Thyroid gland (tissue), 4 donors: ENCODE results near the gene FSCB. TPM values are rescaled to one million over a fixed set of nuclear protein-coding genes. Genes with fewer than 3 reads are reported as not detected.

Experiments
- DNase-seq, 2 donors: peaks; one replicate each; pipeline ENCODE4 v3.0.0-alpha.2; 2019
- H3K27ac ChIP-seq, 3 donors: fragments of 200-600 bp; sonication (generic); 1 replicate in 2 of 3; 2 replicates in 1 of 3; pipeline ENCODE4 v1.5.1; 2016 to 2019; ENCODE audit warnings: mild to moderate bottlenecking in 1 of 3, moderate library complexity in 1 of 3
- H3K27me3 ChIP-seq: fragments of 200-600 bp; sonication (generic); one replicate; pipeline ENCODE4 v1.5.1; 2019
- H3K36me3 ChIP-seq, 2 donors: fragments of 200-600 bp; sonication (generic); one replicate each; pipeline ENCODE4 v1.5.1; 2016 to 2019
- H3K4me1 ChIP-seq, 2 donors: fragments of 200-600 bp; sonication (generic); one replicate each; pipeline ENCODE4 v1.5.1; 2017 to 2019
- H3K4me3 ChIP-seq, 3 donors: fragments of 200-600 bp; sonication (generic); replicated peaks in 1 of 3; 1 replicate in 2 of 3; 2 replicates in 1 of 3; pipeline ENCODE4 v1.5.1; 2016; ENCODE audit warnings: mild to moderate bottlenecking in 1 of 3
- H3K9me3 ChIP-seq: fragments of 200-600 bp; sonication (generic); one replicate; pipeline ENCODE4 v1.5.1; 2017
- CTCF ChIP-seq, 6 experiments: fragments of 200-600 bp in 3 of 6; fragments of 450-650 bp in 3 of 6; sonication (generic) in 3 of 6; IDR thresholded peaks; one replicate each; pipeline ENCODE4 v1.5.1; 2016 to 2019; ENCODE audit warnings: antibody characterized with exemption in 6 of 6, mild to moderate bottlenecking in 2 of 6, inconsistent platforms in 1 of 6, moderate library complexity in 1 of 6
- POLR2A ChIP-seq, 2 donors: fragments of 450-650 bp; IDR thresholded peaks; one replicate each; pipeline ENCODE4 v1.6.1; 2017; ENCODE audit warnings: antibody characterized with exemption in 2 of 2, mild to moderate bottlenecking in 2 of 2, moderate library complexity in 1 of 2
- WGBS, 2 donors: methylation state at CpG; one replicate each; pipeline ENCODE4 v1.1.5; 2017; 5-methylcytosine and 5-hydroxymethylcytosine counted together
- intact Hi-C: fragments of 100-400 bp; cut with DNase I; formaldehyde crosslinking; loops from one replicate; pipeline ENCODE4 v1.15.1; 2023
- total RNA-seq, 4 donors: library from RNA; depleted of rRNA; stranded (reverse); fragments of >200 nt; gene quantifications; one replicate each; pipeline ENCODE4 v1.2.3, GENCODE V29; 2016

The FSCB gene
- total RNA-seq, 4 donors from 2014 or later, result 0.40 to 3.2 (median 1.8) TPM

- 88 to 95% methylated on average over 2 of the region's 2 CpGs for WGBS, 2 donors
- H3K4me3 ChIP-seq, result no peak overlapping the region
- H3K9me3 ChIP-seq, result no peaks in the 10 kb centered on the region
- H3K27ac ChIP-seq, result no peak overlapping the region
- intact Hi-C loops, result no loop called here
- H3K27me3 ChIP-seq, result no peaks in the 10 kb centered on the region
- no peak for DNase-seq
- H3K36me3 ChIP-seq, result no peaks in the 10 kb centered on the region
- TF ChIP-seq POLR2A (IDR thresholded peaks at IDR 0.05) (no peak), CTCF (IDR thresholded peaks at IDR 0.05) (no peak)
- no peaks in the 10 kb centered on the region for H3K4me1 ChIP-seq
These were observed 16.1 kb downstream of the FSCB start for GRCh38 chr14:44490966-44491365.

DNA sequence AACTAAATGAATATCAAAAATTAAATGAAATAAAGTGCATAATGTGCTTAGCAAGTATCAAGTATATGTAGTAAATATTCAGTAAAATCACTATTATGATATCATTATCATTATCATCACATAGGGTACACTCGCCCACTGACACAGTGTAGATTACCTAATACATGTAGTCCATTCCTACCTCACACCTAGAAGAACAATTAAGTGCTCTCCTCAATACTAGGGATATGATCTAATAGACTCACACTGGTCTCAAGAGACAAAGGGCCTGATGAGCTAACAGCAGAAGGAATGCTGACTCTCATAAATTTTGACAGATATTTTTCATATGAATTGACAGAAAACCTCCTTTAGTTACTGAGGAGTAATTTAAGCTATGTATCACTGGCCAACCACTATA, 29.1 kb downstream of the FSCB start:
- H3K27ac ChIP-seq, result no peak overlapping the region
- H3K9me3 ChIP-seq, result no peaks in the 10 kb centered on the region
- no peaks in the 10 kb centered on the region for H3K4me1 ChIP-seq
- no peak for DNase-seq
- H3K27me3 ChIP-seq, result no peaks in the 10 kb centered on the region
- no peaks in the 10 kb centered on the region for H3K36me3 ChIP-seq
- no peak for TF ChIP-seq CTCF (IDR thresholded peaks at IDR 0.05)
- no peak for TF ChIP-seq POLR2A (IDR thresholded peaks at IDR 0.05)
- H3K4me3 ChIP-seq, result no peak overlapping the region
- intact Hi-C loops, result no loop called here
- 90 to 95% methylated on average over 1 of the region's 1 CpG for WGBS, 2 donors

- intact Hi-C loops, result no loop called here
- H3K4me1 ChIP-seq, result no peaks in the 10 kb centered on the region
- H3K4me3 ChIP-seq, result no peak overlapping the region
- no peaks in the 10 kb centered on the region for H3K27me3 ChIP-seq
- TF ChIP-seq CTCF (IDR thresholded peaks at IDR 0.05), result no peak
- TF ChIP-seq POLR2A (IDR thresholded peaks at IDR 0.05), result no peak
- H3K36me3 ChIP-seq, result no peaks in the 10 kb centered on the region
- DNase-seq, result no peak
- H3K27ac ChIP-seq, result no peak overlapping the region
- no peaks in the 10 kb centered on the region for H3K9me3 ChIP-seq
These were observed 38.3 kb downstream of the FSCB start for GRCh38 chr14:44468771-44469170.

- no peaks in the 10 kb centered on the region for H3K27me3 ChIP-seq
- no peaks in the 10 kb centered on the region for H3K36me3 ChIP-seq
- DNase-seq, result no peak
- intact Hi-C loops, result no loop called here
- WGBS, 2 donors, result 68 to 69% methylated on average over 4 of the region's 4 CpGs
- no peak overlapping the region for H3K4me3 ChIP-seq
- H3K9me3 ChIP-seq, result no peaks in the 10 kb centered on the region
- H3K27ac ChIP-seq, result no peak overlapping the region
- H3K4me1 ChIP-seq, result no peaks in the 10 kb centered on the region
- TF ChIP-seq CTCF (IDR thresholded peaks at IDR 0.05), result no peak
These were observed 43.6 kb downstream of the FSCB start for GRCh38 chr14:44463356-44464004.

DNA sequence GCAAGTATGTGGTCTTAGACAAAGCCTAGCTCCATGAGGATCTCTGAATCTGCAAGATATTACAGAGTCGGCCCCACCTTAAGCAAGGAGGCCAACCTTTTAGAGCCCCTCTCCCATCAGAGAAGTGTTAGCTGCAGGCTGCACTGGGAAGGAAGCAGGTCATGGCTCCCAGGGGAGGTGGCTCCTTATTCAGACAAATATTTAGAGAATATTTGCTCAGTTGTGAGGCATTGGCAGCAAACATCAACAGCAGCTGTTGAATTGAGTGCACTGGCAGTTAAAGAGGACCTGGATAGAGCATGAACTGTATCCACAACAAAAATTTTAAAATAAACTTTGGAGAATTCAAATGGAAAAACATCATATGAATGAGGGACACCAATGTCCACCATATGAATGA, 44.7 kb downstream of the FSCB start:
- 86 to 90% methylated on average over 1 of the region's 1 CpG for WGBS, 2 donors
- Histone ChIP-seq H3K27ac (no peak overlapping the region), H3K4me1 (no peaks in the 10 kb centered on the region)

More for the DNA sequence above, 44.7 kb downstream of the FSCB start:
- Histone ChIP-seq H3K27me3 (no peaks in the 10 kb centered on the region), H3K4me3 (no peak overlapping the region), H3K36me3 (no peaks in the 10 kb centered on the region), H3K9me3 (no peaks in the 10 kb centered on the region)
- intact Hi-C loops, result no loop called here
- no peak for DNase-seq
- no peak for TF ChIP-seq POLR2A (IDR thresholded peaks at IDR 0.05)
- TF ChIP-seq CTCF (IDR thresholded peaks at IDR 0.05), result no peak
